ENCODE results near the gene ABHD1. TPM values are rescaled to one million over a fixed set of nuclear protein-coding genes. Genes with fewer than 3 reads are reported as not detected.
A peak's percentile ranks its signal among the peaks of the same experiment; 100 is the strongest.
"Not testable (repeated sequence)": the region's sequence is repeated elsewhere in the genome, so short reads cannot be mapped to it uniquely, and the experiment has no call there.

The ABHD1 gene
- not detected for polyA plus RNA-seq (2013, experiment 1 of 2)
- polyA plus RNA-seq (2013, experiment 2 of 2) = 0.10 TPM

GRCh38 chr2:27123302-27124150, at the start of gene ABHD1:
Gene ABHD1, plus strand, starts transcription at chr2:27123815. Its CDS starts 134 bp downstream, at chr2:27123949.
- peaks cover 0 to 6% of the 10 kb centered on the region in 2 experiments for H3K36me3 ChIP-seq (ENCODE audit: control insufficient read depth in 1 of 2, insufficient read depth in 2 of 2, low read depth in 1 of 2, low read length in 2 of 2)
- no peak within 1 kb of the TSS for H3K4ac ChIP-seq (ENCODE audit: low read depth in 1 of 2, low read length in 2 of 2)
- H3K9ac ChIP-seq (ENCODE audit: low read length) = peak within 1 kb of the TSS; percentile 57
- no peaks in the 10 kb centered on the region for H3K9me3 ChIP-seq (ENCODE audit: control insufficient read depth, low read length)
- H3K27ac ChIP-seq (ENCODE audit: low read length, poor library complexity, severe bottlenecking) = no peak within 1 kb of the TSS
- H3K4me1 ChIP-seq (ENCODE audit: control insufficient read depth, insufficient read depth, low read depth, low read length) = peaks cover 15% of the 10 kb centered on the region
- H2BK5ac ChIP-seq (ENCODE audit: low read depth, low read length, poor library complexity, severe bottlenecking) = no peak within 1 kb of the TSS
- peaks cover 33 to 54% of the 10 kb centered on the region in 2 experiments for H3K27me3 ChIP-seq (ENCODE audit: control insufficient read depth in 1 of 2, insufficient read depth in 1 of 2, low read length in 2 of 2)
- H4K8ac ChIP-seq (ENCODE audit: low read length) = peak within 1 kb of the TSS; percentile 82
- 15% methylated on average over 43 of the region's 47 CpGs for WGBS
- peak within 1 kb of the TSS; percentile 55 to 75 for H3K4me3 ChIP-seq (ENCODE audit: insufficient read depth in 1 of 2, low read depth in 1 of 2, low read length in 2 of 2)
- H3K14ac ChIP-seq (ENCODE audit: low read length in 2 of 2) = peak within 1 kb of the TSS in 1 of 2 experiments; percentile 51
- peak within 1 kb of the TSS; percentile 80 for H2AFZ ChIP-seq (ENCODE audit: low read depth, low read length)
- no peaks in the 10 kb centered on the region for H3K79me1 ChIP-seq (replicated peaks; ENCODE audit: low read length, poor library complexity, severe bottlenecking)
- H2BK120ac ChIP-seq (ENCODE audit: low read depth, low read length) = no peak within 1 kb of the TSS
- peak within 1 kb of the TSS; percentile 87 for H4K91ac ChIP-seq (ENCODE audit: low read length)
- peak; percentile 18 for DNase-seq
- peak within 1 kb of the TSS; percentile 5 to 63 for H3K18ac ChIP-seq (ENCODE audit: low read depth in 1 of 2, low read length in 2 of 2)
- H3K23ac ChIP-seq (ENCODE audit: low read length in 2 of 2) = no peak within 1 kb of the TSS
- no peak within 1 kb of the TSS for H2AK5ac ChIP-seq (ENCODE audit: low read length, severe bottlenecking)
- H2BK12ac ChIP-seq (ENCODE audit: low read length in 2 of 2) = no peak within 1 kb of the TSS
- H3K4me2 ChIP-seq (ENCODE audit: low read length, poor library complexity, severe bottlenecking) = peak within 1 kb of the TSS; percentile 55
- peak within 1 kb of the TSS; percentile 77 for H2BK15ac ChIP-seq (ENCODE audit: low read depth, poor library complexity, severe bottlenecking)

GRCh38 chr2:27074738-27075565, 48.7 kb upstream of the ABHD1 start:
- Histone ChIP-seq H2AFZ (ENCODE audit: low read depth, low read length) (no peak overlapping the region), H3K79me1 (replicated peaks; ENCODE audit: low read length, poor library complexity, severe bottlenecking) (no peaks in the 10 kb centered on the region), H4K8ac (ENCODE audit: low read length) (peak overlapping the region; percentile 53), H2BK15ac (ENCODE audit: low read depth, poor library complexity, severe bottlenecking) (peak overlapping the region; percentile 73), H2BK5ac (ENCODE audit: low read depth, low read length, poor library complexity, severe bottlenecking) (no peak overlapping the region), H2AK5ac (ENCODE audit: low read length, severe bottlenecking) (no peak overlapping the region), H4K91ac (ENCODE audit: low read length) (peak overlapping the region; percentile 80), H3K14ac (ENCODE audit: low read length in 2 of 2) (no peak overlapping the region), H3K4me2 (ENCODE audit: low read length, poor library complexity, severe bottlenecking) (no peak overlapping the region), H3K27me3 (ENCODE audit: control insufficient read depth in 1 of 2, insufficient read depth in 1 of 2, low read length in 2 of 2) (no peaks in the 10 kb centered on the region), H3K4ac (ENCODE audit: low read depth in 1 of 2, low read length in 2 of 2) (peak overlapping the region; percentile 79 to 84), H3K4me1 (ENCODE audit: control insufficient read depth, insufficient read depth, low read depth, low read length) (peaks cover 17% of the 10 kb centered on the region), H3K27ac (ENCODE audit: low read length, poor library complexity, severe bottlenecking) (no peak overlapping the region), H3K4me3 (ENCODE audit: insufficient read depth in 1 of 2, low read depth in 1 of 2, low read length in 2 of 2) (no peak overlapping the region), H3K36me3 (ENCODE audit: control insufficient read depth in 1 of 2, insufficient read depth in 2 of 2, low read depth in 1 of 2, low read length in 2 of 2) (peaks cover under 1 to 6% of the 10 kb centered on the region in 2 experiments), H3K23ac (ENCODE audit: low read length in 2 of 2) (no peak overlapping the region), H3K9me3 (ENCODE audit: control insufficient read depth, low read length) (no peaks in the 10 kb centered on the region), H2BK12ac (ENCODE audit: low read length in 2 of 2) (peak overlapping the region; percentile 28 to 95), H3K18ac (ENCODE audit: low read depth in 1 of 2, low read length in 2 of 2) (peak overlapping the region; percentile 58 to 75), H3K9ac (ENCODE audit: low read length) (no peak overlapping the region), H2BK120ac (ENCODE audit: low read depth, low read length) (peak overlapping the region; percentile 39)
- 54% methylated on average over 4 of the region's 4 CpGs for whole genome bisulfite sequencing
- peak; percentile 74 for DNase-seq

GRCh38 chr2:27075566-27075871, 48.1 kb upstream of the ABHD1 start:
- H3K18ac ChIP-seq (ENCODE audit: low read depth in 1 of 2, low read length in 2 of 2) = peak overlapping the region in 1 of 2 experiments; percentile 70

GRCh38 chr2:27076323-27076722, 47.3 kb upstream of the ABHD1 start:
- Histone ChIP-seq H3K4ac (ENCODE audit: low read depth in 1 of 2, low read length in 2 of 2) (no peak overlapping the region), H3K14ac (ENCODE audit: low read length in 2 of 2) (no peak overlapping the region), H3K4me3 (ENCODE audit: insufficient read depth in 1 of 2, low read depth in 1 of 2, low read length in 2 of 2) (no peak overlapping the region), H3K9ac (ENCODE audit: low read length) (no peak overlapping the region), H3K36me3 (ENCODE audit: control insufficient read depth in 1 of 2, insufficient read depth in 2 of 2, low read depth in 1 of 2, low read length in 2 of 2) (peaks cover 0 to under 1% of the 10 kb centered on the region in 2 experiments), H3K23ac (ENCODE audit: low read length in 2 of 2) (no peak overlapping the region), H2BK12ac (ENCODE audit: low read length in 2 of 2) (peak overlapping the region; percentile 78 to 86), H2AK5ac (ENCODE audit: low read length, severe bottlenecking) (no peak overlapping the region), H3K4me1 (ENCODE audit: control insufficient read depth, insufficient read depth, low read depth, low read length) (peaks cover 24% of the 10 kb centered on the region), H2BK120ac (ENCODE audit: low read depth, low read length) (no peak overlapping the region), H3K27ac (ENCODE audit: low read length, poor library complexity, severe bottlenecking) (no peak overlapping the region), H4K8ac (ENCODE audit: low read length) (no peak overlapping the region), H3K18ac (ENCODE audit: low read depth in 1 of 2, low read length in 2 of 2) (peak overlapping the region in 1 of 2 experiments; percentile 70), H2AFZ (ENCODE audit: low read depth, low read length) (no peak overlapping the region), H3K4me2 (ENCODE audit: low read length, poor library complexity, severe bottlenecking) (no peak overlapping the region), H3K27me3 (ENCODE audit: control insufficient read depth in 1 of 2, insufficient read depth in 1 of 2, low read length in 2 of 2) (no peaks in the 10 kb centered on the region), H3K9me3 (ENCODE audit: control insufficient read depth, low read length) (no peaks in the 10 kb centered on the region), H2BK15ac (ENCODE audit: low read depth, poor library complexity, severe bottlenecking) (peak overlapping the region; percentile 33), H4K91ac (ENCODE audit: low read length) (peak overlapping the region; percentile 70), H2BK5ac (ENCODE audit: low read depth, low read length, poor library complexity, severe bottlenecking) (no peak overlapping the region), H3K79me1 (replicated peaks; ENCODE audit: low read length, poor library complexity, severe bottlenecking) (no peaks in the 10 kb centered on the region)
- WGBS = 94% methylated on average over 4 of the region's 4 CpGs
- no peak for DNase-seq

More at GRCh38 chr2:27075566-27075871, 48.1 kb upstream of the ABHD1 start:
- H3K23ac ChIP-seq (ENCODE audit: low read length in 2 of 2); H3K27me3 ChIP-seq (ENCODE audit: control insufficient read depth in 1 of 2, insufficient read depth in 1 of 2, low read length in 2 of 2); H3K4me2 ChIP-seq (ENCODE audit: low read length, poor library complexity, severe bottlenecking); H3K4ac ChIP-seq (ENCODE audit: low read depth in 1 of 2, low read length in 2 of 2); H4K8ac ChIP-seq (ENCODE audit: low read length); H3K14ac ChIP-seq (ENCODE audit: low read length in 2 of 2); H4K91ac ChIP-seq (ENCODE audit: low read length); H3K36me3 ChIP-seq (ENCODE audit: control insufficient read depth in 1 of 2, insufficient read depth in 2 of 2, low read depth in 1 of 2, low read length in 2 of 2); H3K9me3 ChIP-seq (ENCODE audit: control insufficient read depth, low read length); H3K79me1 ChIP-seq (replicated peaks; ENCODE audit: low read length, poor library complexity, severe bottlenecking); H3K27ac ChIP-seq (ENCODE audit: low read length, poor library complexity, severe bottlenecking); DNase-seq; H2BK15ac ChIP-seq (ENCODE audit: low read depth, poor library complexity, severe bottlenecking); H2AK5ac ChIP-seq (ENCODE audit: low read length, severe bottlenecking); H2BK5ac ChIP-seq (ENCODE audit: low read depth, low read length, poor library complexity, severe bottlenecking); H3K4me3 ChIP-seq (ENCODE audit: insufficient read depth in 1 of 2, low read depth in 1 of 2, low read length in 2 of 2); H2AFZ ChIP-seq (ENCODE audit: low read depth, low read length); H3K9ac ChIP-seq (ENCODE audit: low read length): not testable (repeated sequence)
- H2BK120ac ChIP-seq (ENCODE audit: low read depth, low read length) = peak overlapping the region; percentile 39
- 77% methylated on average over 6 of the region's 6 CpGs for WGBS
- peak overlapping the region; percentile 8 to 86 for H2BK12ac ChIP-seq (ENCODE audit: low read length in 2 of 2)
- peaks cover 19% of the 10 kb centered on the region for H3K4me1 ChIP-seq (ENCODE audit: control insufficient read depth, insufficient read depth, low read depth, low read length)
